Stimulated activated CD8-positive, alpha-beta memory T cell treated with anti-CD3 and anti-CD28 coated beads, Interleukin-12 subunit alpha, Interleukin-12 subunit beta, amount 100 ng/mL, for 24 hours (primary cell): ENCODE measurements around the gene STAG2.
"Not testable (repeated sequence)": the region's sequence is repeated elsewhere in the genome, so short reads cannot be mapped to it uniquely, and the experiment has no call there.

Source experiments
- DNase-seq: peaks from one replicate; pipeline ENCODE4 v3.0.0-alpha.2; 2020; ENCODE audit errors: extremely low read depth

STAG2 gene

DNA sequence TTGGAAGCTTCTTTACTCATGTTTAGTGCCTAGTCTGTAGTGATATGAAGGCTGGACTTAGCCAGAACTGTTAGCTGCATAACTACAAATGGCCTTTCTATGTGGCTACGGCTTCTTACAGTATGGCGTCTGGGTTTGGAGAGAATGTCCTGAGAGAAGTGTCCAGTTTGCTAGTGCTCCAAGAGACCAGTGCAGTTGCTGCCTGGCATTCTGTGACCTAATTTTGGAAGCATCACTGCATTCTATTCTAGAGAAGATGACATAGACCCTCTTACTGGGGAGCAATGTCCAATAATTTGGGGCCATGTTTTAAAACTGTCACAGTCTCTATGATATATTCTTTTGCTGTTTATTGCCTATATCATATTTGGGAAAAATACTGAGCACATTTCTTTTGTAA is 74.2 kb downstream of the STAG2 start:
- no peak for DNase-seq

DNA sequence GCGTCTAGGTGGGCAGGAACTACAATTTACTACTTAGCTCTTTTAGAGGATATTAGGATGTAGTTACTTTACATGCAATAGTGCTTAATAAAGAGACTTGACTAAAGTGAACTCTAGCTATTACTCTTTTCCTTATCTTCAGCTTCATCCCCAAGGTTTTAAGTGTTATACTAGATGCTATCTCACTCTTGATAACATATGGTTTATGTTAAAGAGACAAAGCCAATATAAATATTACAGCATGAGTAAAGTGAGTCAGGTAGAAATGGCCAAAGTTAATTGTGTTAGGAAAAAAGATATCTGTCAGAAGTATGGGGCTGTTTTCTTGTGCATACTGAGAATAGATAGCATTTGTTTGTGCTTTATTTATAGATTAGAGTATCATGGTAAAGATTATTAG is 80.5 kb downstream of the STAG2 start:
- DNase-seq: no peak

DNA sequence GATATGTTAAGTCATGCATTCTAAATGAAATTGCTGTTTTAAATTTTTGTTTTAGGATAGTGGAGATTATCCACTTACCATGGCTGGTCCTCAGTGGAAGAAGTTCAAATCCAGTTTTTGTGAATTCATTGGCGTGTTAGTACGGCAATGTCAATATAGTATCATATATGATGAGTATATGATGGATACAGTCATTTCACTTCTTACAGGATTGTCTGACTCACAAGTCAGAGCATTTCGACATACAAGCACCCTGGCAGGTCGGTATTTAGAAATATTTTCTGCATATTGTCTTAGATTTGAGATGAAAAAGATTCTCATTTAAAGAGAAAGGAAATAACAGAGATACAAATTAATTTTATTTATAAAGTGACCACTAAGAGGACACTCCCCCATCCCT is 83.6 kb downstream of the STAG2 start:
- DNase-seq: no peak

DNA sequence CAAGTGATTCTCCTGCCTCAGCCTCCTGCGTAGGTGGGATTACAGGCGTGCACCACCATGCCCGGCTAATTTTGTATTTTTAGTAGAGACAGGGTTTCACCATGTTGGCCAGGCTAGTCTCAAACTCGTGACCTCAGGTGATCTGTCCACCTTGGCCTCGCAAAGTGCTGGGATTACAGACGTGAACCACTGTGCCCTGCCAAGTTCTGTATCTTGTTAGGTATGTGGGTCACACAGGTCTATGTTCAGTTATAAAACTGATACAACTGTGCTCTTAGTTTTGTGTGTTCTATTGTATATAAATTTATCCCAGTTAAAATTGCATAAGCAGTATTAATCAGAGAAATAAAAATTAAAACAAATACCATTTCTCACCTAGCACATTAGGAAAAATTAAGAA is 122.9 kb downstream of the STAG2 start:
- not testable (repeated sequence) for DNase-seq

DNA sequence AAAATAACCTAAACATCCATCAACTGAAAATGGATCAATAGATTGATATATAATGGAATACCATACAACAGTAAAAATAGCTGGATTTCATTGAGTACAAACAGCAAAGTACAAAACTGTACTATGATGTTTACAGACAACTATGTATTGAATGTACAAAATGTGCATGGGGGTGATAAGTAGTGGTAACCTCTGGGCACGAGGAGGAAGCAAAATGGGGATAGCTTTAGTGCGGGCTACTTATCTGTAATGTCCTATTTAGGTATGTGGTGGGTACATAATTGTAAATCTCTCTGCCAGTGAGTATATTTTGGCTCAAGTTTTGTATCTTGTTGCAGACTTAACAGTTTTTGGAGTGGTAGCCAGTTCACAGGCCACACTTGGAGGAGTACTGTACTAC is 123.6 kb downstream of the STAG2 start:
- DNase-seq: no peak

DNA sequence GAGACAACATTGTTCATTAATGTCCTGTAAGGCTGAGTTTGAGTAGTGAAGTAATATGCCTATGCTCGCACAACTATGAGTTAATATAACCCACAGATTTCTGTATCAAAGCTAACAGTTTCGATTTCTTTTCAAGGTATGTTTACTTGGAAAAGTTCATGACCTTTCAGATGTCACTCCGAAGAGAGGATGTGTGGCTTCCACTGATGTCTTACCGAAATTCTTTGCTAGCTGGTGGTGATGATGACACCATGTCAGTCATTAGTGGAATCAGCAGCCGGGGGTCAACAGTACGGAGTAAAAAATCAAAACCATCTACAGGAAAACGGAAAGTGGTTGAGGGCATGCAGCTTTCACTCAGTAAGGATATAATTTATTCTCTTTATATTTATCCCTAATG is 124.9 kb downstream of the STAG2 start:
- DNase-seq: no peak

DNA sequence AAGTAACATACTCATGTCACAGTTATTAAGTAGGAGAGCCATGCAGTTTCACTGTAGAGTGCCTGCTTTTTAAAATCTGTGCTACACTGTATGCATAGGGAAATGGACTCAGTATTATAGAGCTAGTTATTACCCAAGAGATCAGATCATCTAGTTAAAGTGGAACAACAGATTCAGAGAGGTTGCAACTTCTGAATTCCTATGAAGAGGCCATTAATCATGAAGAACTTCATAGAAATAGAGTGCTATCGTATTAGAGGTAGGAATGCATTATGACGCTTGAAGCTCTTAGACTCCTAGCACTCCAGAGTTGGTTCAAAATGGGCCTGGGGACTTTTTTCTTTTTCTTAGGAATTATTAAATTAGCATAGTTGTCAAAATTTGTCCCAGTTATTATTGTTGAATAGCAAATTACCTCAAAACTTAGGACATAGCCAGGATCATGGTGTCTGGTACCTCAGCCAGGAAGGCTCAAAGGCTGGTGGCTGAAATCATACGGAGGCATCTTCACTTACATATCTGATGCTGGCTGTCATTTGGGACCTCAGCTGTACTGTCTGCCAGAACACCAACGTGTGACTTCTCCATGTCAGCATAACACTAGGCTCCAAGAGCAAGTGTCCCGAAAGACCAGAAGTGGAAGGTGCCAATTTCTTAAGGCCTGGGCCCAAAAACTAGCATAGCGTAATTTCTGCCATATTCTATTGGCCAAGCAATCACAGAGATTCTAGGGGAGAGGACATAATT is 125.7 kb downstream of the STAG2 start:
- no peak for DNase-seq

DNA sequence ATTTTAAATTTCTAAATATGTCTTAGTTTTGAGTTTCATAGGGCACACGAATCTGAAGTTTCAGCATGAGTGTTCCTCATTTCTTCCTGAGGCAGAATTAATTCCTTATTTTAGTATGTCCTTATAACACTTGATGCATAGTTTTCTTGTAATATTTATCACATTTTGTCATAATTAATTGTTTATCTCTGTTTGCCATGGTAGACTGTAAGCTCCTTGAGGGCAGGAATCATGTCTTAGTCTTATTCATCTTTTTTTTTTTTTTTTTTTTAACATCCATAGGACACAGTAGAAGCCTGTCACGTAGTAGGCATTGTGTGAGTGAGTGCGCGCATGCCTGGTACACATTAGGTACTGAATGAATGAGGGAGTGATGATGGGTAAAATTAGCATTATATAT is 131.7 kb downstream of the STAG2 start:
- DNase-seq: no peak

DNA sequence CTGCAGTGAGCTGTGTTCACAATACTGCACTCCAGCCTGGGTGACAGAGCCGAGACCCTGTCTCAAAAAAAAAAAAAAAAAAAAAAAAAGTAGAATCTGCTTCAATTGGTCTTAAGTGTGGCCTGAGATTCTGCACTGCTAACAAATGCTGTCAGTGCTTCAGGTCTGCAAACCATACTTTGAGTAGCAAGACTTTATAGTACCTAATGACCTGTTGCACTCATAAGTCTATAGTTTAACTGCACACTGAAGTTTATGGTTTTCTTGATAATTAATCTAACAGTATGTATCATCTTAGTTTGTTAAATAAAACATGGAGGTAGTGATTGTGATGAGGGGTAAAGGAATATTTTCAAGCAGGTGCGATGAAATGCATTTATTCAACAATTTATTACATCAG is 135.6 kb downstream of the STAG2 start:
- DNase-seq: no peak

DNA sequence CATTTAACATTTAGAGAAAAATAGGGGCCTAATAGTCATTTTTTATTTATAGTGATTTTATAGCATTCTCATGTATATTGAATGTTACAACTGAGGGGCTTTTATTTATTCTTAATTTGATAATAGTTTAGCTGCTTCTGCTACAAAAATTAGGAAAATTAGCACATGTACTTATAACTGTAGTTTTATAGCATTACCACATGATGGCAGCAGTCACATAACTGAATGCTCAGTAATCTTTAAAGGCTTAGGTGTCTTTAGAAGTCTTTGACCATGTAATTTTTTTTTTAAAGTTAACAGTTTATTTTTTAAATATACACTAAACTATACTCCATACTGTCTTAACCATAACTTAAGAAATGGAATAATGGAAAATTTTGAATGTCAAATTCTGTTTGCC is 136.6 kb downstream of the STAG2 start:
- no peak for DNase-seq

DNA sequence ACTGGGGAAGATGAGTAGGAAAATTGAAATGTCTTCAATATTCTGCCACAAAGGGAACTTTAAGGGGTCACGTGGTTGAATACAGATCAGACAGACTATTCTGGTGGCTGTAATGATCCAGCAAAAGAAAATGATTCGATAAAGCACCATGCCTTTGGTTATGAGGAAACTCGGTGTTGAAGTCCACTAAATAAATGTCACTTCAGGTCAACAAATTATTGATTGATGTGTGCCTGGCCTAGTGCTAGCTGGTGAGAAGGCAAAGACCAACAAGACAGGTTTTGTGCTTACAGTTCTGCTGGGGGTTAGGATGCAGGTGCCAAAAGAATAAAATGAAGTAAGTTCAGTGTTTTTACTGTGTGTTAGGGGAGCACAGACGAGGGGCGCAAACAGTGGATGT is 142.5 kb downstream of the STAG2 start:
- DNase-seq: no peak

DNA sequence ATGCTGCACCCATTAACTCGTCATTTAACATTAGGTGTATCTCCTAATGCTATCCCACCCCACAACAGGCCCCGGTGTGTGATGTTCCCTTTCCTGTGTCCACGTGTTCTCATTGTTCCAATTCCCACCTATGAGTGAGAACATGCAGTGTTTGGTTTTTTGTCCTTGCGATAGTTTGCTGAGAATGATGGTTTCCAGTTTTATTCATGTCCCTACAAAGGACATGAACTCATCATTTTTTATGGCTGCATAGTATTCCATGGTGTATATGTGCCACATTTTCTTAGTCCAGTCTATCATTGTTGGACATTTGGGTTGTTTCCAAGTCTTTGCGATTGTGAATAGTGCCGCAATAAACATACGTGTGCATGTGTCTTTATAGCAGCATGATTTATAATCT is 143.0 kb downstream of the STAG2 start:
- DNase-seq: not testable (repeated sequence)

DNA sequence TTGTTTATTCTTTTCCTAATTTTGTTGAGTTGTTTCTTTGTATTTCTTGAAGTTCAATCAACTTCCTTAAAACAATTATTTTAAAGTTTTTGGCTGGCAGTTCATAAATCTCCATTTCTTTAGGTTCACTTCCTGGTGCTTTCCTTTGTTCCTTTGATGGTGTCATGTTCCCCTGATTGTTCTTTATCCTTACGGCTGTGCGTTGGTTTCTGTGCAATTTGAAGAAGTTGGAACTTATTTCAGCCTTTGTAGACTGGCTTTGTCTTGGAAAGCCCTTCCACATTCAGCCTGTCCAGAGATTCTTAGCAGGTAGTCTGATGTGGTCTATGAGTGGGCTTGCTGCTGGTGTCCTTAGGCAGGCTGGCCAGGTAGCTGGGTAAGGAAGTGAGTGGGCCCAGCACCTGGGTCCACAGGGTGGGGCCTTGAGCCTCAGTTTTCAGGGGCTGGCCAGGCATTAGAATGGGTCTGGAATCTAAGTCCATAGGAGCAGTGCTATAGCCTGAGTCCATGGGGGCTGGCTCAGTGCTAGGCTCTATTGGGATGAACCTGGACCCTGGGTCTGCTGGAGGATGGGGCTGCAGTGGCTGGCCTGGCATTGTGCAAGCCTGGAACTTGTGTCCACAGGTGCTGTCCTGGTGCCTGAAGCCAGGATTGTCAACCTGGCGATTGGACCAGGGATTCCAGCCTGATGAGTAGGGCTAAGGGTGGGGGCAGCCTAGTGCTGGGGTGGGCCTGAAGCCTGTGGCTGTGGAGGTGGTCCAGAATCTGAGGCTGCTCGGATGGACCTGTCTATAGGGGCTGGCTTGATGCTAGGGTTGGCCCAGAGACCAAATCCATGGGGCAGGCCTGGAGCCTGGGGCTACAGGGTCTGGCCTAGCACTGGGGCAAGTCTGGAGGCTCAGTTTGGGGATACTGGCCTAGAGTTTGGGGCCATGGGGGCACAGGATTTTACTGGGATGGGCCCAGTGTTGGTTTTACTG is 152.4 kb downstream of the STAG2 start:
- no peak for DNase-seq

DNA sequence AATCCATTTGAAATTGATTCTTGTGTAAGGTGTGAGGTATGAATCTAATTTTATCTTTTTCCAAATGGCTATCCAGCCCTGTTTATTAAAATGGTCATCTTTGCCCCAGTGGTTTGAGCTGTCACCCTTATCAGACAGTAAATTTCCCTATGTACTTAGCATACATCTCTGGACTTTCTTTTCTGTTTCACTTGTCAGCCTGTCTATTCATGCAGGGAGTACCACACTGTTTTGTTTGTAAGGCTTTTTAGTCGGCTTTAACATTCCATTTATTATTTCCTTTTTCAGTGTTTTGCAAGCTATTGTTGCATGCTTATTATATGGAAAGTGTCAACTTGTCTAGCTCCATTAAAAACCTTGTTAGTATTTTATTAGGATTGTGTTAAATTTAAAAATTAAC is 155.8 kb downstream of the STAG2 start:
- DNase-seq: no peak

DNA sequence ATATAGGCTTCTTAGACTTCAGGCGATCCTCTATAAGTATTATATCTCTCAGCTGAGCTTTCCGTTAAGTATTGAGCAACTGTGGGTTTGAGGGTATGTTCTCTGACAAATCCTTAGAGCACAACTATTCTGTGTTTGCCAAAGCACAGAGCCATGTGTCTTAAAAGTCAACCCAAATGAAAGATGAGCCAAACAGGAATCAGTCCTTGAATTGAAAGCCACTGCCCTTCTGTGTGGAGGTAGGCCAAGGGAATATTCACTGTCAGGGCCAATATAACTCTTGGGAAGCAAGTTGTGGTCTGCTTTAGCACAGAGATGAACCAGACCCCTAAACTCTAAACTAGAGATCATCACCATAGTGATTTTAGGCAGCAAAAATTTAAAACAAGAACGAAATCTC is 164.0 kb downstream of the STAG2 start:
- no peak for DNase-seq

DNA sequence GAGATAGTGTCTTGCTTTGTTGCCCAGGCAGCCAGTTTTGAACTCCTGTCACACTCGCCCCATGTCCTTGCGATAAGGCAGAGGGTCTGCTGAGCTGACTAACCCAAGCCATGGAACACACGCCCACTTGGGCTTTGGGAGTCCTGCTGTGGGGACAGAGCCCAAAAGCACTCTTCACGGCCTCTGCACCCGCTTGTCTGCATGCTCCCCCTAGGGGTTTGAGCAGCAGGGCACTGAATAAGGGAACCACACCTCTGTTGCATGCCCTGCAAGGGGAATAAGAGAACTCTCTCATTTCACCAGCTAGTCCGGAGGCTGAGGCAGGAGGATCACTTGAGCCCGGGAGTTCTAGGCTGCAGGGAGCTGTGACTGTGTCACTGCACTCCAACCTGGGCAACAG is 166.0 kb downstream of the STAG2 start:
- no peak for DNase-seq

DNA sequence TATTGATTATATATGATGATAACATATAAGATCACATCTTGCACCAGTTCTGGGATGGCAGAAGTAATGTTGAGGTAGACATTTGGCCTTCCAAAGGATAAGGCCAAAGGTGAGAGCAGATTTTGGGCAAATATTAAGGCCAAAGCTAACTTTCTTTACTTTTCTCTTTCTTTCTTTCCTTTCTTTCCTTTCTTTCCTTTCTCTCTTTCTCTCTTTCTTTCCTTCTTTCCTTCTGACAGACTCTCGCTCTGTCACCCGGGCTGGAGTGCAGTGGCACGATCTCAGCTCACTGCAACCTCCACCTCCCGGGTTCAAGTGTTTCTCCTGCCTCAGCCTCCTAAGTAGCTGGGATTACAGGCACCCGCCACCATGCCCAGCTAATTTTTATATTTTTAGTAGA is 170.9 kb downstream of the STAG2 start:
- not testable (repeated sequence) for DNase-seq

DNA sequence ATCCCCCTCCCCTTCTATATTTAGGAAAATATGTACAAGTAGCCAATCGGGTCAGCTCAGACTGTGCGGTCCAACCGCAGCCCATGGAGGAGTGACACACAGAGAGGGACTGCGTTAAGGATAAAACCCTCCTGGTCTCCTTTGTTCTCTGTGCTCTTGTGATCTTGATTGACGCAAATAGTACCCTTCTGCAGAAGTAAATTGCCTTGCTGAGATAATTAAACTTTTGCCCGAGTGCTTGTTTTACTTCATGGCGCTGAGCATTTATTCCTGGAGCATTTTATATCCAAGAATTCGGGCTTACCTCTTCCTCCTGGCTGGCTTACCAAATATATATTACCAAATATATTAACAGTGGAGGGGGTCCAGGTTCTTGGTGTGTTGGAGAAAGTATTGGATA is 184.2 kb downstream of the STAG2 start:
- no peak for DNase-seq

DNA sequence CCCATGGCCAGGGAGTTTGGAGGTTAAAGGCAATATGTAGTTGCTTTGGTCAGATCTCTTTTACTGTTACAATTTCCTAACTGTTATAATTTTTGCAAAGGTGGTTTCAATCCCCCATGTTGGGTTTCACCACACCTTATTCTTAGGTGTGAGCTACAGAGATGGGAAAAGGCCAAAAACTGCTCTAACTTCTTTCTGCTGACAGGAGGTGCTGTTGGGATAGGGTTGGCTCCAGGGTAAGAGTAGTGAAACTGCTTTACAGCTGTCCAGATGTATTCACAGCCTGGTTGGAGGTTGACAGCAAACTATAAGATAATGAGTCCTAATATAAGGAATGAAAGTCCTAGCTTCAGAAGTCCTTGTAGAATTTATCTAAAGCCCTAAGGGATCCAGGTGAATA is 189.7 kb downstream of the STAG2 start:
- no peak for DNase-seq
